SKM-1 treated with dmso at 0.1 percent for 144 hours (cell line): ENCODE results near the gene NPIPB12.
"Not testable (repeated sequence)": the region's sequence is repeated elsewhere in the genome, so short reads cannot be mapped to it uniquely, and the experiment has no call there.

Experiments used
- DNase-seq: peaks from one replicate; lab custom pipeline; 2025; ENCODE audit not compliant: unreplicated experiment; lab: John Stamatoyannopoulos, UW

Gene NPIPB12

DNA sequence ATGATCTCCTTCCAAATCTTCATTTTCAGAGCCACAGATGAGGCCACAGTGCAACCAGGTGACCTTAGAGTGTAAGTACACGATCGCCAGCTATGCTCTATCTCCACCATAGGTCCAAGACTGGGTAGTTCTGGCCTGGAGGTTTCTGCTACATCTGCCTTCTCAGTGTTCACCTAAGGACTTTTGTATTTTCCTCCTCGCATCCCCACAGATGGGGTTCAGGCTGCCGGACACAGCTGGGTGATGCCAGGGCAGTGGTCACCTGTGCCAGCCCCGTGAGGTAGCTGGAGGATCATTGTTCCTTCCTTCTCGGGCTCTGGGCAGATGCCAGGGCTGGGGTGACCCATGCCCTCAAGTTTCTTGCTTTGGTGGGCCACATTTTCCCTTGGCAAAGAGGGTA is at the start of gene NPIPB12:
Gene NPIPB12 (minus strand): TSS at position 101 of the 400 bp plus-strand sequence.
- DNase-seq, result not testable (repeated sequence)

DNA sequence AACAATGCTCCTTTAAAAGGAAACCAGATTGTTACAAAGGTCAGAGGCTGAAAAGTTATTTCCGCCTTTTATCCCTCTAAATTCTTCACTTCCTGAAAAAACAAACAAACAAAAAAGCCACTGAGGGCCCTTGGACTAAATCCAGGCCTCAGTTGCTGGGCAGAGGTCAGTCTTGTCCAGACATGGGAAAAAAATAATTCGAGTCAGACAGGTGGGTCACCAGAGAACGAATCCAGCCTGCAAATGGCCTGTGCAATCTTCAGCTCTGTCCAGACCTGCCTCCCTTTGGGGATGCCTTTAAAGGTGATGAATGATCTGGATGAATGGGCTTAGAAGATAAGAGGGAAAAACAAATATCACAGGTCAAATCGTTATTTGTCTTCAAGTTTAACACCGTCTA is 15.3 kb upstream of the NPIPB12 start:
- not testable (repeated sequence) for DNase-seq

DNA sequence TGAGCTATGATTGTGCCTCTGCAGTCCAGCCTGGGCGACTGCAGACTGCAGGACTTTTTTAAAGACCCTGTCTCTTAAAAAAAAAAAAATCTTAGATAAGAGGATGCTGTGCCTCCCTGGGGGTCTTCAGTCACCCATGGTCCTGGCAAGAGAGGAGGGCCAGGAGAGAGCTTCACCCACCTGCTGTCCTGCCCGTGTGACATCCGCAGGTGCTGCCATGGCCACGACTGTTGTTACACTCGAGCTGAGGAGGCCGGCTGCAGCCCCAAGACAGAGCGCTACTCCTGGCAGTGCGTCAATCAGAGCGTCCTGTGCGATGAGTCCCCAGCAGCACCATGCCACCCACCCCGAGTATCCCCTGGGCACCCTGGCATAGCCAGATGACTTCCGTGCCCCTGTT is 23.9 kb downstream of the NPIPB12 start:
- not testable (repeated sequence) for DNase-seq

DNA sequence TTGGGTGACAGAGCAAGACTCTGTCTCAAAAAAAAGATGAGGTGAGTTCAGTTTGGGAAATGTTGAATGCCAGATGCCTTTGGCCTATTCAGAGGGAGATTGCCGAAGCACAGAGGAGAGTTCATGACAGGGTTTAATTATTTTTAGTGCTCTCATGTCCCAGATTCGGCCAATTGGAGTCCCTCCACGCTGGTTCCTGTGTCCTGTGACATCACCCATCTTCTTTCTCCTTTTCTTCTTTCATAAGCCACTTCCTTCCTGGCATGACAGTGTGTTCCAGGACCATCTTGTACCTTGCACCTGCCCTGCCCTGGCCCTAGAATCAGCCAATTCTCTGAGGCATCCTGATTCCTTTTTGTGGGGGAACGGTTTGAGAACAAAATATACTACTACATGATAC is 34.1 kb downstream of the NPIPB12 start:
- not testable (repeated sequence) for DNase-seq

DNA sequence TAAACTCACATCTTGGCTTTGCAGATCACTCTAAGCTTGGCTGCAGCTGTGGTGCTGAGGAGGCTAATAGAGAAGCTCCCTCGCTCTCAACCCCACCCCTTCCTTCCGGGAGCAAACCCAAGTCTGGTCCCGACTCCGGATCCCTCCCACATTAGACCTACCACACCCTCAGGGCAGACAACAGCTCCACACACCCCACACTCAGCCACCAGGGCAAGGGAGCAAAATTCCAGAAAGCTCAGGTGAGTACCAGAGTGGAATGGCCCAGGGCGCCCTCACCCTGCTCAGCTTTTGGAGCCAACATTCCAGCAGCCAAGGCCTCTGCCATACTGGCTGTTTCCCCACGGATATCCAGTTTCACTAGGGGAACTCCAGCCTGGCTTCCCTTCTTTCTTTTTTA is 36.5 kb downstream of the NPIPB12 start:
- DNase-seq, result not testable (repeated sequence)

DNA sequence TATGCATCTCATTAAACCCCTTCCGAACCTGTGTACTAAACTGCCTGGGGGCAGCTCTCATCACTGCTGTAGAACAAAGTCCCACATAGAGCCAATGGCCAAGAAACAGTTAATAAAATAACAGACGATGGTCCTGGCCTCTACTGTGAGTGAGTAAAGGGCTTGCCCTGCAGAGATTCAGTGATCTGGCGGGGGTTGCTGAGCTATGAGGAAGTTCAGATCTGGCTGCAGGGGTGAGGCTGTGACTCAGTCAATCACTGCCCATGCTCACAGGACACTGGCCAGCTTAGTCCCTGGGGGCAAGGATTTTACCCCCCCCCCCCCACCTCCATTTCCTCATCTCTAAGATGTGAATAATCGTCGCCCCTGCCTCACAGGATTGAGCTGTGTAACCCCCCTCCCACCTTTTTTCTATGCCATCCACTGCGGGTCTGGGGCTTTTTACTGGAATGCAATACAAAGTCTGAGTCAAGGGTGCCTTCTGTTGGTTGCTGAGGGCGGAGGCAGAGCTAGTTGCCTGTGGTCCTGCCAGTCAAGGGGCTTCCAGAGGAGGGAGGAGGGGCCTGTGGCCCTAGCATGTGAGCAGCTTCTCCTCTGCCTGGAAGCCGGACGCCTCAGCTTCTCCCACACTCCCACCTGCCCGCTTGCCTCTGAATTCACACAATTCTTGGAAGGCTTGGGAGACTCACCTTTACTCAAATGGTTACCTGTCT is 38.4 kb downstream of the NPIPB12 start:
- DNase-seq, result not testable (repeated sequence)

DNA sequence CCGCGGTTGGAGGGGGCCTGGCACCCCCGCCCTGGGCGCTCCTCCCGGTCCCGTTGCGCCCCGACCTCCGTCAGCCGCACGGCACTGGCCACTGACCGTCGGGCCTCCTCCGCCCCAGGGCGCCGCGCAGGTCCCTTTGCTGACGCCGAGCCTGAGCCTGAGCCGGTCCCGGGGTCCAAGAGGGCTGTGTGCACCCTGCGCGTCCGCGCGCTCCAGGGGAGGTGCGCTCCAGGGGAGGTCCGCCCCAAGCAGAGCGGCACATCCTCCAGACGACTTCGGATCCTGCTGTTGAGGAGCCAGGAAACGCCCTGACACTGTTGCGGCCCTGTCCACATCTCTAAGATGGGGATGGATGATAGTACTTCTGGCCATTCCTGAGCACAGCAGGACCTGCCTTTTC is 39.3 kb downstream of the NPIPB12 start:
- not testable (repeated sequence) for DNase-seq

DNA sequence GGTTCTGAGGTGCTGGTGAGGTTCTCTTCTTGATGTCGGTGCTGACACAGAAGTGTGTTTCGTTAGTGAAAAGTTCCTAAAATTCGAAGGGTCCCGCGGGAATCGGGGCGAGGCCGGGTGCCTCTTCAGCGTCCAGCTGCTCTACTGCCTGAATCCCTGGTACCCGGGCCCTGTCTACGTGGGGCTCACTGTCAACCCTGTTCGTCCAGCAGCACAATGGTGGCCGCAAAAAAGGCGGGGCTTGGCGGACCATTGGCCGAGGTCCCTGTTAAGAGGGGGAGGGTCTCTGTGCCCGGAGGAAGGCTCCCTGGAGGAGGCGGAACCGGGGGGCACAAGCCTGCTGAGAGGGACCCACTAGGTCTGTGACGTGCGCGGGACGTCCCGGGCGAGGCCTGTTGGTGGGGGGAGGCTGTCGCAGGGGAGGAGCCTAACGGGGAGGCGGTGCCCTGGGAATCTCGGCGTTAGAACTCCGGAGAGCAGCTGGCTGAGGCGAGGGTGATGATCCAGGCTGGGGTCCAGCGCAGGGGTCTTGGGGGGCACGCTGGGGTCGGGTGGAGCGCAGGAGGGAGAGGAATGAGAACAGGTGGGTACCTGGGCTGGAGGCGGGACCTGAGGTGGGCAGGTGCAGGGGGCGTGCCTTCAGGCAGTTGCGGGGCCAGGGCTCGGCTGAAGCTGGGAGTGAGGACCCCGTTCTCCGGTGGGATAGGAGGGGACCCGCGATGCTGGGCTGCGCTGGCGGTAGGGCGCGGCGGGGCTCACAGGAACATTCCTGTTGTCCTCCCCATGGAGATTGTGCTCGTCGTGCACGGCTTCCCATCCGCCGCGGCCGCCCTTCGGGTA is 40.0 kb downstream of the NPIPB12 start:
- not testable (repeated sequence) for DNase-seq

DNA sequence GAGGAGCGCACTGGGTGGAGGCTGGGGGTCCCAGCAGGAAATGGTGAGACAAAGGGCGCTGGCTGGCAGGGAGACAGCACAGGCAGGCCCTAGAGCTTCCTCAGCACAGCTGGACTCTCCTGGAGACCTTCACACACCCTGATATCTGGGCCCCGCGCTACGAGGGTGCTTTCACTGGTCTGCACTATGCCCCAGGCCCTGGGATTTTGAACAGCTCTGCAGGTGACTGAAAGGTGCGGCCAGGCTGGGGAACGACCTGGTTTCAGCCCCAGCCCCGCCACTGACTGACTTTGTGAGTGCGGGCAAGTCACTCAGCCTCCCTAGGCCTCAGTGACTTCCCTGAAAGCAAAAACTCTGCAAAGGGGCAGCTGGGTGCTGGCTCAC is 45.6 kb downstream of the NPIPB12 start:
- DNase-seq, result not testable (repeated sequence)

DNA sequence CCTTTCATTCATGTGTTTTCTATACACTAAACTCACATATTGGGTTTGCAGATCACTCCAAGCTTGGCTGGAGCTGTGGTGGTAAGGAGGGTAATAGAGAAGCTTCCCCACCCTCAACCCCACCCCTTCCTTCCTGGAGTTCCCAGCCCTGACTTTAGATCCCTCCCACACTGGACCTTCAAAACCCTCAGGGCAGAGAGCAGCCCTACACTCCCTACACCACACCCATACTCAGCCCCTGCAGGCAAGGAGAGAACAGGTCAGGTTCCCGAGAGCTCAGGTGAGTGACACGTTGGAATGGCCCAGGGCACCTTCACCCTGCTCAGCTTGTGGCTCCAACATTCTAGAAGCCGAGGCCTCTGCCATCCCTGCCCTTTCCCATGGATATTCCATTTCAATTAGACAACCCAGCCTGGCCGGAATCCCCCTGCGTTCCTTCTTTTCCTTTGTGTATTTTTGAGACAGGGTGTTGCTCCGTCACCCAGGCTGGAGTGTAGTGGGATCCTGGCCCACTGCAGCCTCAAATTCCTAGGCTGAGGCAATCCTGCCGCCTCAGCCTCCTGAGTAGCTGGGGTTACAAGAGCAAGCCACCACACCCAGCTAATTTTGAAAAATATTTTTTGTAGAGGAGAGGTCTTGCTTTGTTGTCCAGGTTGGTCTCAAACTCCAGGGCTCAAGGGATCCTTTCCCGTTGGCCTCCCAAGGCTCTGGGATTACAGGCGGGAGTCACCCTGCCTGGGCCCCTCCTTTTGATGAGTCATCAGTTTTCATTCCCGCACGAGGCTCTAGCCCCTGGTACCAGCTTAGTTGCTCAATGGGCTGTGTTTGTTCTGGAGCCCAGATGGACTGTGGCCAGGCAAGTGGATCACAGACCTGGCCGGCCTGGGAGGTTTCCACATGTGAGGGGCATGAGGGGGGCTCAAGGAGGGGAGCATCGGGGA is 46.2 kb downstream of the NPIPB12 start, which contains the start of gene SULT1A4:
Gene SULT1A4 (plus strand): TSS at position 208 of the 941 bp plus-strand sequence. CDS start 1,473 bp downstream, outside the sequence.
- not testable (repeated sequence) for DNase-seq

DNA sequence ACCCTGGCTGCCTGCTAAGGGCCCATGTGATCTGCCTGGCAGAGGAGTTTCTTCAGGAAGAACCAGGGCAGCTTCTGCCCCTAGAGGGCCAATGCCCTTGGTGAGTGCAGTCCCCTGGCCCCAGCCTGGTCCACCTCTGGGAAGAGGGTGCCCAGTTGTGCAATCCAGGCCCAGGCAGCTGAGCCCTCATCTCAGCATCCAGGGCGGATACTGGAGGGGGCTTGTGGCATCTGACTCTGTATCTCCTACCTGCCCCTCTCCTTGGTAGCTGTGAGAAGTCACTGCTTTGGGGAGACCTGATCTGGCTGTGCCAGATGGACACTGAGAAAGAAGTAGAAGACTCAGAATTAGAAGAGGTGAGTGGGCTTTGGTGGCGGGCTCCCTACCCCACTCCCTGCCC is 48.5 kb downstream of the NPIPB12 start:
- not testable (repeated sequence) for DNase-seq

DNA sequence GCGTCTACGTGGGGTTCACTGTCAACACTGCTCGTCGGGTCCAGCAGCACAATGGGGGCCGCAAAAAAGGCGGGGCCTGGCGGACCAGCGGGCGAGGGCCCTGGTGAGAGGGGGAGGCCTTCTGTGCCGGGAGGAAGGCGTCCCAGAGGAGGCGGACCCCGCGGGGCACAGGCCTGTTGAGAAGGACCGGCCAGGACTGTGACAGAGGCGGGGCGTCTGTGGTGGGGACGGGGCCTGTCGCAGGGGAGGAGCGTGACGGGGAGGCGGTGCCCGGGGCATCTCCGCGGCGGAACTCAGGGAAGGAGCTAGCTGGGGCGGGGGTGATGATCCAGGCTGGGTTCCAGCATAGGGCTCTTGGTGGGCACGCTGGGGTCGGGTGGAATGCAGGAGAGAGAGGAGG is 51.4 kb downstream of the NPIPB12 start:
- not testable (repeated sequence) for DNase-seq

DNA sequence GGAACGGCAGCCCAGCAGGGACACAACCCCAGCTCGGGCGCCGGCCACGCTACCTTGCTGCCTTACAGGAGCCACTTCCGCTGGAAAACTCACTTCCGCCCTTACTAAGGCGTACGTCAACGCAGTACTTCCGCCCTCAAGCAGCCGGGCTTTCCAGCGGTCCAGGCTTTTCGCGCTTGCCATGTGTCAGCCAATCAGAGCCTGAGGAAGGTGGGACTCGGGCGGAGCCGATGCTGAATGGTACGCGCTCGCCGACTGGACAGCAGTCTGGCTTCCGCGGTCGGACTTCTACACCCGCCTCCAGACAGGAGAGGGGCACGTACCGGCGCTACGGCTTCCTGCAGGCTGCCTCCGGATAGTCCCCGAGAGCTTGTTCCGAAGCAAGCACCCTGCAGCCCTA is 51.9 kb downstream of the NPIPB12 start, which contains the start of the genes BOLA2 and SLX1B:
Gene BOLA2 (minus strand): TSS at position 83 of the 400 bp plus-strand sequence. CDS start 98 bp downstream, outside the sequence.
Gene SLX1B (plus strand): TSS at position 265 of the 400 bp plus-strand sequence.
- not testable (repeated sequence) for DNase-seq

DNA sequence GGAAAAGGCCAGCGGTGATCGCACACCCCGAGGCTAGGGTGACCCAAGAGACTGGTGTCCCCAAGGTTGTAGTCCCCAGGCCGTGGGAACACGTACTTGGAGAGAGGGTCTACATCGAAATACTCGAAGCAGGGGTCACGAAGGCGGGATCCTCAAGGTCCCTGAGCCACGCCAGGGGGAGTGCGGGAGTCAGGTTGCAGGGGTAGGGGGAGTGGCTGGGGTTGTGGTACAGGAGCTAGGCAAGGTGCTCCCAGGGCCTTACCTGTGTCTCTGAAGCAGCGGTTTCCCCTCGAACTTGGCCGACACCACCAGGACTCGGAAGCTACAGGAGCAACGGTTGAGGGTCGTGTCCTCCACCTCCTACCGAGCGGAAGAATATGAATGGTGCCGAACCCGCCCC is 52.5 kb downstream of the NPIPB12 start:
- not testable (repeated sequence) for DNase-seq
